Measurements from ENCODE around the gene LRRC47.

The LRRC47 gene

DNA sequence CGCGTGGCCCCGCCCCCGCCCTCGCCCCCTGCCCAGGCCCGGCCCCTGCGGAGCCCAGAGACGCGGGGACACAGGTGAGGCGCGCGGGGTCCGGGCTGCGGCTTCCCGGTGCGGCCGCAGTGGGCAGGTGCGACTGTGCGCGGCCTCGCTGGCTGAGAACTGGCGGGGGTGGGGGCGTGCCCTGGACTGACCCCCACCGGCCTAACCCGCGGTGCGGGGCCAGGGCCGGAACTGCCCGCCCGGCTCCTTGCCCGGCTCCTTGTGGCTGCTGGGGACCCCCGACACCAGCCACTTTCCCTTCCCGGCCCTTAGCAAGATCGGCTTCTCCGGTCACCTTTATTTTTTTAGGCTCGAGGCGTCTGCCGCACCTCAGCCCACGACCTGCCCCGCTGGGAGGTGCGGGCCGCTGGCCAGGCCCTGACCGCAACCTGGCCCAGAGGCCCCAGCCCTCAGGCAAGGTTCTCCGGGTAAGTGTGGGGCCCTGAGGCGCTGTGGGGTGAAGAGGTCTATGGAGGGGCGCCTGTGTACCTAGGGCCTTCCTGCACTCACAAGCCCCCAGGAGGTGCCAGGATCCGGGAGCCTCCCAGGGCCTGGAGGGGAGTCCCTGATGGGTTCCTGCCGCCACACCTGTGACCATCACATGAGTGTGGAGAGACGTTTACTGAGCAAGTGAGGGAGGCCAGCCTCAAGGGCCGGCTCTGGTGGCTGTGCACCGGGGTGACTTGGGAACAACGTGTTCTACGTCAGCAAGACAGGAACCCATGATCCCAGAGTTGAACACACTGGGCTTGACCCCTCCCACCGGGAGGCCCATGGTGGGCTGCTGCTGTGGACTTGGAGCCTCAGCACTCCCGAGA, 23.4 kb downstream of the LRRC47 start, which contains the start of gene SMIM1:
TSS of gene SMIM1 (plus strand) at position 35 of the 857 bp plus-strand sequence. CDS start 2,625 bp downstream, outside the sequence.
- no peak for DNase-seq (ENCODE audit: low spot score)
- FAIRE-seq, result no peak

- DNase-seq (ENCODE audit: low spot score), result peak; percentile 96
- no peak for FAIRE-seq
These were observed 24.1 kb downstream of the LRRC47 start for GRCh38 chr1:3772027-3772714.

GRCh38 chr1:3771108-3772026, 24.9 kb downstream of the LRRC47 start:
- DNase-seq (ENCODE audit: low spot score) (no peak), FAIRE-seq (no peak)

DNA sequence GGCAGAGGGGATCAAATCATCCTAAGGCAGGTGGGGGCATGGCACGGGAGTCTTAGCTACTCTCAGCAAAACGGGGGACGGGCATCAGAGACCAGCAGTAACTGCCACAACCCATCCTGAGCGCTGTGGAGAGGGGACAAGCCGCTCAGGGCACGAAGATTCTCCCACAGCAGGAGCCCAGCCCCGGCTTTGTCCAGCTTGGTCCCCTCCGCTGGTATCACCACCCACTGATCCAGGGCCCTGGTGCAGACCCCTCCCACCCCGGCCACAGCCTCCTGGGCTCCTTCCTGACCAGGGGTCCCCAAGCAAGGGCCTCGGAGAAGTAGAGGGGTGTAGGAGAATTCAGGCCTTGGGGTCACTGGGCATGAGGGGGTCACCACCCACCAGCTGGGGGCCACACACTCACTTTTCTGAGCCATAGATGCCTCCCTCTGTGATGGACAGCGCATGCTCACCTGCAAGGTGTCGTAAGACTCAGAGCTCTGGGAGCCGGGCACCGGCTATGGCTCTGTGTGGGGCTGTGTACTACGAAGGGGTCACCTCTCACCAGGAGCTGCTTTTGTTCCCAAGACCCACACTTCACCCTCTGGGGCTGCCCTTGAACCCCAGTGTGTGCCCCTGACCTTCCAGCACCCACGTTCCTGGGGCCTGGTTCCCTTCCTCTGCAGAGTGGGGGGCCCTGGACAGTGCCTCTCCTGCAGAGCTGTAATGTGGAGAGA, 26.1 kb downstream of the LRRC47 start:
- FAIRE-seq (no peak), DNase-seq (ENCODE audit: low spot score) (no peak)

GRCh38 chr1:3768811-3769390, 27.4 kb downstream of the LRRC47 start:
- FAIRE-seq (no peak), DNase-seq (ENCODE audit: low spot score) (no peak)

DNA sequence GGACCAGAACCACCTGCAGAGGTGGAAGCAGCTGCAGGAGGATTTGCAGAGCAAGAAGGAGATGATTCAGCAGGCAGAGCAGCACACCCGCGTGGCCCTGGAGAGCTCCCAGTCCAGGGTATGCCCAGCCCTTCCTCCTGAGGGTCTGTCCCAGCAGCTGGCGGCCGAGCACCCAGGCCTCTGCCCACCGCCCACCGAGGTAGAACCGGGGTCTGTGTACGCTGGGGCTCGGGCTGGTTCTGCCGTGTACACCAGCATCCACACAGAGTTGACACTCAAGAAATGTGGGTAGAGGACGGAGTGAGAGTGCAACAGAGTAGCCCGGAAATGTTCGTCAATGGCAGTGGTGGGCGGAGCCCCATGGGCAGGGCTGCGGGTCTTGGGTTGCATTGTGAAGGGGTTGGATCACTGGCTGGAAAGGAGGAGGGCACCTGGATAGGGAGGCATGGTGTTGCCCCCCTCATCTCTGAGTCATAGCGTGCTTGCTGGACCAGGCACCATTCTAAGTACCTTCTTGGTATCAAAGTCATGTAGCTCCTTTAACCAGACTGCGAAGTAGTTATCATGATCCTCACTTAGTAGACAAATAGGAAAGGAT, 28.9 kb downstream of the LRRC47 start:
- DNase-seq (ENCODE audit: low spot score) (no peak), FAIRE-seq (no peak)

- no peak for DNase-seq (ENCODE audit: low spot score)
- no peak for FAIRE-seq
These were observed 32.8 kb downstream of the LRRC47 start for GRCh38 chr1:3763351-3764125.

GRCh38 chr1:3762873-3763228, 33.4 kb downstream of the LRRC47 start:
- FAIRE-seq, result no peak
- DNase-seq (ENCODE audit: low spot score), result no peak

DNA sequence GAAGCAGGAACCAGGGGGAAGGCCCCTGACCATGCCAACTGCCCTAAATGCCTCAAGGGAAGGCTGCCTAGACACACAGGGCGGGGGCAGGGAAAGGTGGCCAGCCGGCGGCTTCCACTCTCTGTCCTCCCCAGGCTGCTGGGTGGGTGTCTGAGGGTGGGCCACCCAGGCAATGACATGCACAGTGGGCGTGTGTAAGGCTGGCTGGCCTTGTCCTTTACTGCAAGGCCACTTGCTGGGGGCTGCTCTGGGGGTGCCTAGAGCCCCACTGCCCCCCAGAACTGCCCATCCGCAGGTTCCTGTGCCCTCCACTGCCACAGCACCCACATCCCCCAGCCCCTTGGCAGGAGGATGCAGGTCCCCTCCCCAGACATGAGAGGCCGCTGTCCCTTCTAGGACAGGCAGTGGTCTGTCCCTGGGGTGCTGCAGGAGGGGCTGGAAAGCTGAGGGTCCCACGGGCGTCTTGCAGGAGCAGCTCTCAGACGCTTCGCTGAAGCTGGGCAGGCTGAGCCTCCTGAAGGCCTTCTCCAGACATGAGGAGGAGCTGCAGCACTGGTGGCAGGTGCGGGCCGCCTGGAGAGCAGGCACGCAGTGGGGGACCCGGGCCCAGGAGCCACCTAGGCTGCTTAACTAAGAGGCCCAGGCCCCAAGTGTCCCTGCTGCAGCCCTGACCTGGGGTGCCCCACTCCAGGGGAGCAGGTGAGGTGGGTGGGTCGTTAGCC, 34.0 kb downstream of the LRRC47 start:
- DNase-seq (ENCODE audit: low spot score) (no peak), FAIRE-seq (no peak)

GRCh38 chr1:3761296-3762010, 34.8 kb downstream of the LRRC47 start:
- no peak for FAIRE-seq
- DNase-seq (ENCODE audit: low spot score), result no peak

DNA sequence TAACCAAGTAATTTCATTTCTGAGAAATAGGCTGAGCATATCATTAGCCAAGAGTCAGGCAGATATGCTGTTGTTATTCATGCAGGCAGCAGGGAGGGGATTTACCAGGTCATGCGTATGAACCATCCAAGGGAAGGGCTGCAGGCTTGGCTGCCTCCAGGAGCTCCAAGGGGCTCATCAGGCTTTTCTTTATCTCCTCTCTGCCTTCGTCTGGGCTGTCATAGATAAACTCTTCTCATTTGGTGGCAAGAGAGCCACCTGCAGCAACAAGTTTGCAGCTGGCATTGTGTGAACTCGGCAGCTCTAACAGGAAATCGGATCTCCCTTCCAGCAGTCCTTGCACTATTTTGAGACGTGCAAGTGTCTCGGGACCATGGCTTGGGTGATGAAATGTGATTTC, 36.5 kb downstream of the LRRC47 start:
- DNase-seq (ENCODE audit: low spot score), result no peak
- no peak for FAIRE-seq

DNA sequence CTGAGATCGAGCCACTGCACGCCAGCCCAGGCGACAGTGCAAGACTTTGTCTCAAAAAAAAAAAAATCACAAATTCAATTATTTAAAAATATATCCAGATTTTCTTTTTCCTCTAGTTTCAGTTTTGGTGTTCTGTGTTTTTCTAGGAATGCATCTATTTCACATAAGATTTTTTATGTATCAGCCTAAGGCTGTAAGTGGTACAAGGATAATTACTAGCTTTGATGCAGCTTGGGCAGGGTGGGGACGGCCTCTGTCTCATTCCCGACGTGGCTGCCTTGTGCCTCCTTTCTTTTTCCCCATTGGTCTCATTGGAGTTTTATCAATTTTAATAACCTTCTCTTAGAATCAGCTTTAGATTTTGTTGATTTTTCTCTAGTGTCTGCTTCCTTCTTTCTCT, 37.1 kb downstream of the LRRC47 start:
- DNase-seq (ENCODE audit: low spot score) (no peak), FAIRE-seq (no peak)

DNA sequence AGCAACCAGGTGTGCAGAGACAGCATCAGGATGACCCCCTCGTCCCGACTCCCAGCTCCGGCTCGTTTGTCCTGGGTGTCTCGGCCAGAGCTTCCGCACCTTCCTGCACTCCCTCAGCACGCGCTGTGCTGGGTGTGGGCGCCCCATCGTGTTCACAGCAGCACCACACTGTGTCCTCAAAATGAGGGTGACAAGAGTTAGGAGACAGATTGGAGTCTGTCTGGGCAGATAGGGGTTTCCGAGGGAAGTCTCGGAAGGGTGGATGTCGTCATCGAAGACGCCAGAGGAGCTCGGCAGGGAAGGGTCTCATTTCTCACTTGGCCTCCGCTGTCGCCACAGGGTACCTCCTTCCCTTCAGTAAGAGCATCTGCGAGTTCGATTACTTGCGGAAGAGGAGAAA, 39.9 kb downstream of the LRRC47 start:
- no peak for FAIRE-seq
- no peak for DNase-seq (ENCODE audit: low spot score)

DNA sequence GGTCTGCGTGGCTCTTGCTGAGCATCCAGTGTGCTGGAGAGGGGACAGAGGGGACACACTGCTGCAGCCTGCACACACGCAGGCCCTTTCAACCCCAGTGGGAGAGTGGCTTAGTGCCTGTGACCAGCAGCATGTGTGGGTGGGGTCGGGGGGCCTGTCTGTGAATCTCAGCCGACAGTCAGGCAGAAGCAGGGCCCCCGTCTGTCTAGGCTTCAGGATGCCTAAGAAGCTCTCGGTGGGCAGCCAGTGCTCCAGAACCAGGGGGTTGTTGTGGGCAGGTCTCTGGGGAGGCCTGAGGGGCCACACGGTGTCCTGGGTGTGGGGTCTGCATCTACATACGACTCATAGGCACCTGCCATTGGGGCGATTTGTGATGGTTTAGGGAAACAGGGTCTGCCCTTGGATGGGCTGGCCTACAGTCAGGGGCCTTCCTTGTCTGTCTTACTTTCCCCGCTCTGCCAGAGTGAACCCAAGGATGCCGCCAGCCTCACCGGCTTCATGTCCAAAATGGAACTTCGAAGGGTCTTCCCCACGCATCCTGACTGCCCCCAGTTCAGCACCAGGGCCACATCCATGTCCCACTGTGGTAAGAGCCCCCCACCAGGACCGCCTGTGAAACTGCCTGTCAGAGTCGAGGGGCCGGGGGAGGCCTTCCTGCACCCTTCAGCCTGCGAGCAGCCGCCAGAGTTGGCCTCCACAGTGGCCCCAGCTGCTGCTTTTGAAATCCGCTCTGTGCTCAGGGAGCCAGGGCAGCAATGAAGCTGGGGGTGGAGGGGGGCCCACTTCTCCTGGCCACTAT, 42.4 kb downstream of the LRRC47 start:
- FAIRE-seq (no peak), DNase-seq (ENCODE audit: low spot score) (no peak)

DNA sequence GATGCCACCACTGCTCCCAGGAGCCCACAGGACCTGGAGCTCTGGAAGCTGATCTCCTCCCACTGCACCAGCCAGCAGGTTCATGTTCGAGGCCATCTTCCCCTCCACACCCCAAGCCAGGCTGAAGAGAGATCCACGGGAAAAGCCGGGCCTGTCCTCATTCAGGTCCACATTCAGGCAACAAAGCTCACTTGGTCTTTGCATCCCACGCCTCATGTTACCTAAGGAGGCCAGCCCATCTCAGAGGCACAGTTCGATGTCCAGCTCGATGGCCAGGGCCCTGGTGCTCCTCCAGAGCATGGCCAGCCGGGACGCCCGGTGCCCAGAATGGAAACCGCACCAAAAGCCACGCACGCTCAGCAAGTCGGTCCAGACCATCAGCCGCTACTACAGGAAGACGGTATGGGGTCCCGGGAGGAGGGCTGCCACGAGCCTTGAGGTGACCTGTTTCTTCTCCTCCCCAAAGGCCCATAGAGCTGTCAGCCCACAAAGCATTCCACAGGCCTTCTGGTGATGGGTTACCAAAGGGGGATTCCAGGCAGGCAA, 43.8 kb downstream of the LRRC47 start, which contains the start of gene CCDC27:
TSS of gene CCDC27 (plus strand) at position 51 of the 546 bp plus-strand sequence. CDS start at position 83, 32 bp downstream.
- FAIRE-seq, result no peak
- no peak for DNase-seq (ENCODE audit: low spot score)

DNA sequence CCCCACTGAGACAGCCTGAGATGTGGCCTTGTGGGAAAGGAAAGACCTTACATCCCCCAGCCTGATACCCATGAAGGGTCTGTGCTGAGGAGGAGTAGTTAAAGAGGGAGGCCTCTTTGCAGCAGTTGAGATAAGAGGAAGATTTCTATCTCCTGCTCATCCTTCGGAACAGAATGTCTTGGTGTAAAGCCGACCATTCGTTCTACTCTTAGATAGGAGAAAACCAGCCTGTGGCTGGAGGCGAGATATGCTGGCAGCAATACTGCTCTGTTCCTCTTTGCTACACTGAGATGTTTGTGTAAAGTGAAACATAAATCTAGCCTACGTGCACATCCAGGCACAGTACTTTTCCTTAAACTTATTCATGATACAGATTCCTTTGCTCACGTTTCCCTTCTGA, 45.6 kb downstream of the LRRC47 start:
- DNase-seq (ENCODE audit: low spot score) (no peak), FAIRE-seq (no peak)

DNA sequence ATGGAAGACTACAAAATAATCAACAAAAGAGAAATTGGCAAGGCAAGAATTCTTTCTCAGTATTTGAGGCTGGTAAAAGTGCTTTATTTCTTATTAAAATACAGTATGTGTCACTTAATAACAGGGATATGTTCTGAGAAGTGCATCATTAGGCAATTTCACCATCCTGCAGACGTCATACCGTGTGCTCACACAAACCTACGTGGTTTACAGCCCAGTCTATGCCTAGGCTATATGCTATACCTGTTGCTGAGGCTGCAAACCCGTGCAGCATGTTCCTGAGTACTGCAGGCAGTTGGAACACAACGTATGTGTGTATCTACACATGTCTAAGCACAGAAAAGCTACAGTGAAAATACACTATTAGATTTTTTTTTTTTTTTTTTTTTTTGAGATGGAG, 46.8 kb downstream of the LRRC47 start:
- no peak for FAIRE-seq
- no peak for DNase-seq (ENCODE audit: low spot score)
